GM21515 (cell line): ENCODE data around the gene TRIM5.

Experiments
- ATAC-seq: cut with Tn5 transposase; IDR thresholded peaks from one replicate; pipeline ENCODE4 v1.9.1; 2021; ENCODE audit not compliant: unreplicated experiment

The TRIM5 gene

DNA sequence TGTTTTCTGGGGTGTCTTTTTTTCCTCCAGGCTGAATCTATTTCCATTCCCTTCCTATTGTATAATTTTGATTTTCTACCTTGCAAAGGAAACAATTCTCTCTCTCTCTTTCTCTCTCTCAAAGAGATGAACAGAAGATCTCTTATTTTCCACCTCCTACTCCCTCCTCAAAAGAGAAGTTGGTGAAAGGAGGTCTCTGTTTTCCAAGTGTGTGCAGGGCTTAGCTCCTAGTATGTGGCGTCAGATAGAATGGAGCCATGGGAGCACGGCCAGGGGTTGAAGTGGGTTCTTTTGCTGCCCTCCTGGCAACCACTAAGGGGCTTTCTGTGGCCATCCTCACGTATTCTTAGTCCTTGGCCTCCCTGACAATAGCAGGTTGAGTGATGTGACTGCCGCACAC is 59.6 kb downstream of the TRIM5 start:
- ATAC-seq = no peak

DNA sequence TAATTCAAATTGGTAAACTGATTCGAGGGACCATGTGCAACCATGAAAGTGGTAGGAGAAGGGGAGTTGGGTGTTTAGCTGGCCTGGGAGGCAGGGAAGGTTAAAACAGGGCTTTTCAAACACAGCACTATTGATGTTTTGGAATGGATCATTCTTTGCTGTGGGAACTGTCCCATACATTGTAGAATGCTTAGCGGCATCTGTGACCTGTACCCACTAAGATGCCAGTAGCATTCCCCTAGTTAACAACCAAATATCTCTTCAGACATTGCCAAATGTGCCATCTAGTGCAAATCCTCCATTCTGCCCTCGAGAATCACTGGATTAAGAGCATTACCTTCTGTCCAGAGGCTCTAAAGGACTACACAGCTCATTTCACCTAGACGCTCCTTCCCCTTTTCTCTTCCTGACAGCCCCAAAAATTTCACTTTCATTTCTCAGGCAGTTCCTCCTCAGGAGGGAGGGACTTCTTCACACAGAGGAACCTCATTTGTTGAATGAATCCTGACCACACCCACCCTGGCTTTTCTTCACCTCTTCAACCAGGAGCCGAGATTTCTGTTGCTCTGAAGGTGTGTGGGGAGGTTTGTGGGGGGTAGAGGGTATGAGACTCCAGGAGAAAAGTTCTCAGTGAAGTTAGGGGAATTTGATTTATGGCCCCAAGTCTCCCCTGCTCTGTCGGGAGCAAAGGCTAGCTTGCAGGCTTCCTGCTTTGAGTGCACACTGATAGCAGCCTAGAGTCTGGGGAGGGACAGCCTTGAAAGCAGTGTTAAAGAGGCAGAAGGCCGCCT is 60.2 kb downstream of the TRIM5 start, which contains the start of gene TRIM34:
Gene TRIM34, plus strand, starts transcription at position 513 of the 791 bp plus-strand sequence. CDS start 7,331 bp downstream, outside the sequence.
- ATAC-seq = peak; percentile 99

DNA sequence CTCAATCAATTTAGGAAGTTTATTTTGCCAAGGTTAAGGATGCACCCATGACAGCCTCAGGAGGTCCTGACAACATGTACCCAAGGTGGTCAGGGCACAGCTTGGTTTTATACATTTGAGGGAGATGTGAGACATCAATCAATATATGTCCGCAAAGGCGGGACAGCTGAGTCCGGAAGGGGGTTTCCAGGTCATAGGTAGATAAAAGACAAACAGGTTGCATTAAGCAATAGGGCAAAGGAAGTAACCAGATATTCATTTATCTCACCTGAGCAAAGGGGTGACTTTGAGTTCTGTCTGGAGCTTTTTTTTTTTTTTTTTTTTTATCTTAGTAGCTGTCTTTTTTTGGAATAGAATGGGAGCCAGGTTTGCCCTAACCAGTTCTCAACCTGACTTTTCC is 62.1 kb downstream of the TRIM5 start:
- ATAC-seq = no peak

DNA sequence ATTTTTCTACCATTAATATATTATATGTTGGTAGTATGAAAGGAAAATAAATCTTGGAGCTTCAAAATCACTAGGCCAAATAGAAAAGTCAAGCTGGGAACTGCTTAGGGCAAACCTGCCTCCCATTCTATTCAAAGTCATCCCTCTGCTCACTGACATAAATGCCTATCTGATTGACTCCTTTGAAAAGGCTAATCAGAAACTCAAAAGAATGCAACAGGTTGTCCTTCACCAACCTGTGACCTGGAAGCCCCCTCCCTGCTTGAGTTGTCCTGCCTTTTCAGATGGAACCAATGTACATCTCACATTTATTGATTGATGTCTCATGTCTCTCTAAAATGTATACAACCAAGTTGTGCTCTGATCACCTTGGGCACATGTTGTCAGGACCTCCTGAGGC is 63.3 kb downstream of the TRIM5 start:
- no peak for ATAC-seq

DNA sequence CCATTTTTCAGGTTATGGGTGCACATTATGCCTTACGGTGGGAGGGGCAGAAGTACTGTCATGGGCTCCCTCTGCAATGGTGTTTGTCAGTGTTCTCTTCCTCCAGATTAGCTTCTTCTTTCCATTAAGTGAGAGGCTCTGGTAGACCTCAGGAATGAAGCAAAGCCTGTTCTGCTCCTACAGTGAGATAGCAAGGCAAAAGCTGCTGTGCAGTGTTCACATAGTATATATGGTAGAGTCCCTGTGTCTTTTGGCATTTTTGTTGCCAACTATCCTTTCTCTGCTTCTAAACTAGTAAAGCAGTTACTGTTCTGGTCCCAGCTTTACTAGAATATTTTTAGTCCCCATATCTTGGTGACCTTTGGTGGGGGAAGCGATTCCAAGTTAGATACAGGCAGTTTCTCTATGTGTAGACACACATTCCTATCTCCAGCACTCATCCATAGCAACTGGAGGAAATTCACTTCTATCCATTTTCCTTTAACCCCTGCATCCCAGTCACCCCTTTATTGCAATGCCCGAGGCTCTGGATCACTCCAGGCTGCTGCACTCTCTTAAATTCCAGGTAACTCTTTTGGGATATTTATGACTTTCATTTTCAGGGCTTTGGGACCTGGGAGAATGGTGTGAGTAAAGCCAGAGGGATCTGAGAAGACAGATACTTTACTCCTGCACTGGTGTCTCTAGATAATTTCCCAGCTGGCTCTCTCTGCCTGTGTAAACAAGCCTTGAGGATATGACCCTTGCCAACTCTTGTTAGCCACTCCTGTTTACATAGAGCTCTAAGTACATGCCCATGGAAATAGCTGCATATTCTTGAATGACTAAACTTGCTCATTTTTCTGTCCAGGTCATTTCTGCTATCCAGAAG is 64.0 kb downstream of the TRIM5 start:
- no peak for ATAC-seq

DNA sequence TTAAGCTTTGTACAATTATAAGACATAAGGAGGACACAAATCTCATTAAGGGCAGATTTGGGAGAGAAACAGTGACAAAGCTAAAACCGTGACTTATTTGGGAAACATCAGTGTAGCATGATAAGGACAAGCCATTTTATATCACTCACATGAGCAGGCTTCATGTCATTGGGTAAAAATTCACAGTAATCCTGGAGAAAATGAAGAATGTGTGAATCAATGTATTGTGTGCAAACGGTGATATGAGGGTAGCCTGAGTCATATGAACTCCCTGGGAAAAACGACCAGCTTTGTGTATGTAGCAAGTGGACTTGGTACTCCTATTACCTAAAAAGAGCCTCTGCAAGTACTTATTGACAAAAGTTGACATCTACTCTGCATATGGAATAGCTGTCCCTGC is 66.1 kb downstream of the TRIM5 start:
- no peak for ATAC-seq
